GM10248 (cell line): ENCODE data around the gene ACTR6.

Experiments used
- CTCF ChIA-PET: fragments of 300-600 bp; sonication (Branson Sonifier 250); formaldehyde crosslinking; extraction: SDS; loops from one replicate; lab custom pipeline; 2021; ENCODE audit warnings: antibody characterized with exemption; lab: Yijun Ruan, JAX
- POLR2A ChIA-PET: fragments of 350-650 bp; sonication (Branson Sonifier 250); formaldehyde crosslinking; extraction: SDS; loops from one replicate; lab custom pipeline; 2020; ENCODE audit warnings: antibody characterized with exemption; lab: Yijun Ruan, JAX
- DNase-seq: peaks from one replicate; pipeline ENCODE4 v3.0.0; 2012; ENCODE audit errors: extremely low spot score
- CTCF ChIP-seq: IDR thresholded peaks from 2 replicates; pipeline ENCODE4 v1.5.1; 2012; ENCODE audit warnings: mild to moderate bottlenecking, low read depth; ENCODE audit errors: extremely low read depth, missing control alignments, control extremely low read depth

The ACTR6 gene

GRCh38 chr12:100157427-100157821 is 43.2 kb upstream of the ACTR6 start:
- TF ChIP-seq CTCF = no peak
- POLR2A ChIA-PET = no interaction called here
- CTCF ChIA-PET = interaction anchor here (1.6 to 1.8 kb wide), 2 partner anchors 20 to 35 kb away, joined by 4 read pairs; no protein-coding TSS in a partner anchor
- no peak for DNase-seq

- POLR2A ChIA-PET = no interaction called here
- CTCF ChIA-PET = interaction anchor here (1.0 to 1.8 kb wide), 3 partner anchors 9 to 22 kb away, joined by 4 to 5 read pairs (median 4); no protein-coding TSS in a partner anchor
- no peak for TF ChIP-seq CTCF
- DNase-seq = no peak
These were observed 42.1 kb upstream of the ACTR6 start for GRCh38 chr12:100158535-100158934.

GRCh38 chr12:100159391-100160104 is 41.1 kb upstream of the ACTR6 start:
- ChIA-PET POLR2A (no interaction called here), CTCF (no interaction called here)
- DNase-seq = no peak
- TF ChIP-seq CTCF = no peak

GRCh38 chr12:100163416-100164152 is 37.0 kb upstream of the ACTR6 start:
- no peak for TF ChIP-seq CTCF
- ChIA-PET CTCF (interaction anchor here (1.1 to 6.4 kb wide), 4 partner anchors 10 to 241 kb away, joined by 3 to 51 read pairs (median 4); no protein-coding TSS in a partner anchor), POLR2A (no interaction called here)
- peak; percentile 57 for DNase-seq

GRCh38 chr12:100164153-100164704 is 36.4 kb upstream of the ACTR6 start:
- ChIA-PET POLR2A (no interaction called here), CTCF (interaction anchor here (1.3 to 6.4 kb wide), 3 partner anchors 11 to 26 kb away, joined by 3 to 51 read pairs (median 6); no protein-coding TSS in a partner anchor)
- TF ChIP-seq CTCF = no peak
- DNase-seq = no peak

GRCh38 chr12:100165356-100165755 is 35.3 kb upstream of the ACTR6 start:
- ChIA-PET CTCF (interaction anchor here (1.2 to 6.4 kb wide), 4 partner anchors 12 to 20 kb away, joined by 3 to 51 read pairs (median 4); no protein-coding TSS in a partner anchor), POLR2A (no interaction called here)
- no peak for DNase-seq
- no peak for TF ChIP-seq CTCF
